Parathyroid adenoma (tissue), 2 donors: ENCODE results near the gene GJD2.

Source experiments
- H2AFZ ChIP-seq: fragments of 300-600 bp; sonication (generic); one replicate; pipeline ENCODE4 v1.7.0; 2017; ENCODE audit warnings: antibody characterized with exemption, mild to moderate bottlenecking
- H3K27ac ChIP-seq: fragments of 300-600 bp; sonication (generic); one replicate; pipeline ENCODE4 v1.7.0; 2017
- H3K27me3 ChIP-seq: fragments of 300-600 bp; sonication (generic); one replicate; pipeline ENCODE4 v1.7.0; 2017; ENCODE audit warnings: low read length; ENCODE audit not compliant: control insufficient read depth, insufficient read depth
- H3K36me3 ChIP-seq: fragments of 300-600 bp; sonication (generic); one replicate; pipeline ENCODE4 v1.7.0; 2017; ENCODE audit warnings: low read length; ENCODE audit not compliant: control insufficient read depth, insufficient read depth
- H3K4me1 ChIP-seq: fragments of 300-600 bp; sonication (generic); one replicate; pipeline ENCODE4 v1.7.0; 2017; ENCODE audit warnings: control low read depth
- H3K4me2 ChIP-seq: fragments of 300-600 bp; sonication (generic); one replicate; pipeline ENCODE4 v1.7.0; 2017; ENCODE audit warnings: low read length
- H3K4me3 ChIP-seq: fragments of 300-600 bp; sonication (generic); one replicate; pipeline ENCODE4 v1.7.0; 2017; ENCODE audit warnings: low read depth, low read length
- H3K79me2 ChIP-seq: fragments of 300-600 bp; sonication (generic); one replicate; pipeline ENCODE4 v1.7.0; 2017; ENCODE audit warnings: control low read depth
- H3K9ac ChIP-seq: fragments of 300-600 bp; sonication (generic); one replicate; pipeline ENCODE4 v1.7.0; 2017; ENCODE audit warnings: mild to moderate bottlenecking
- H3K9me3 ChIP-seq: fragments of 300-600 bp; sonication (generic); one replicate; pipeline ENCODE4 v1.7.0; 2017; ENCODE audit warnings: low read length; ENCODE audit not compliant: control insufficient read depth
- CTCF ChIP-seq: fragments of 300-600 bp; sonication (generic); IDR thresholded peaks from one replicate; pipeline ENCODE4 v1.7.0; 2017; ENCODE audit warnings: antibody characterized with exemption, mild to moderate bottlenecking
- donor health status: primary hyperparathyroidism.

The GJD2 gene

GRCh38 chr15:34786206-34786605 lies 31.4 kb upstream of the GJD2 start:
- H3K9me3 ChIP-seq, result no peaks in the 10 kb centered on the region
- no peak overlapping the region for H3K27ac ChIP-seq
- H3K36me3 ChIP-seq, result no peaks in the 10 kb centered on the region
- no peaks in the 10 kb centered on the region for H3K4me1 ChIP-seq
- H3K9ac ChIP-seq, result no peak overlapping the region
- H3K79me2 ChIP-seq, result no peaks in the 10 kb centered on the region
- no peak for TF ChIP-seq CTCF
- H3K4me2 ChIP-seq, result no peak overlapping the region
- no peak overlapping the region for H3K4me3 ChIP-seq
- H2AFZ ChIP-seq, result no peak overlapping the region
- no peaks in the 10 kb centered on the region for H3K27me3 ChIP-seq

GRCh38 chr15:34783991-34784390 lies 29.2 kb upstream of the GJD2 start:
- no peak for TF ChIP-seq CTCF
- Histone ChIP-seq H3K79me2 (no peaks in the 10 kb centered on the region), H3K27ac (no peak overlapping the region), H3K27me3 (no peaks in the 10 kb centered on the region), H2AFZ (no peak overlapping the region), H3K9ac (no peak overlapping the region), H3K4me1 (no peaks in the 10 kb centered on the region), H3K36me3 (no peaks in the 10 kb centered on the region), H3K9me3 (no peaks in the 10 kb centered on the region), H3K4me2 (no peak overlapping the region), H3K4me3 (no peak overlapping the region)

GRCh38 chr15:34783431-34783830 lies 28.6 kb upstream of the GJD2 start:
- Histone ChIP-seq H3K36me3 (no peaks in the 10 kb centered on the region), H3K4me3 (no peak overlapping the region), H3K79me2 (no peaks in the 10 kb centered on the region), H3K27me3 (no peaks in the 10 kb centered on the region), H2AFZ (no peak overlapping the region), H3K27ac (no peak overlapping the region), H3K4me1 (no peaks in the 10 kb centered on the region), H3K4me2 (no peak overlapping the region), H3K9ac (no peak overlapping the region), H3K9me3 (no peaks in the 10 kb centered on the region)
- TF ChIP-seq CTCF, result no peak

- H3K79me2 ChIP-seq, result no peaks in the 10 kb centered on the region
- H3K4me2 ChIP-seq, result no peak overlapping the region
- H3K4me1 ChIP-seq, result no peaks in the 10 kb centered on the region
- H3K27me3 ChIP-seq, result no peaks in the 10 kb centered on the region
- no peaks in the 10 kb centered on the region for H3K36me3 ChIP-seq
- H3K9me3 ChIP-seq, result no peaks in the 10 kb centered on the region
- no peak overlapping the region for H3K9ac ChIP-seq
- H3K4me3 ChIP-seq, result no peak overlapping the region
- no peak overlapping the region for H3K27ac ChIP-seq
- H2AFZ ChIP-seq, result no peak overlapping the region
- TF ChIP-seq CTCF, result no peak
These were observed 28.1 kb upstream of the GJD2 start for GRCh38 chr15:34782901-34783300.

GRCh38 chr15:34780725-34781124 lies 25.9 kb upstream of the GJD2 start:
- Histone ChIP-seq H2AFZ (no peak overlapping the region), H3K27me3 (no peaks in the 10 kb centered on the region), H3K4me2 (no peak overlapping the region), H3K9ac (no peak overlapping the region), H3K4me1 (no peaks in the 10 kb centered on the region), H3K36me3 (no peaks in the 10 kb centered on the region), H3K79me2 (no peaks in the 10 kb centered on the region), H3K9me3 (no peaks in the 10 kb centered on the region), H3K4me3 (no peak overlapping the region), H3K27ac (no peak overlapping the region)
- no peak for TF ChIP-seq CTCF
